HEK293T (cell line): ENCODE results near the gene ASIC4.

Source experiments
- CTCF ChIA-PET: fragments of 350-600 bp; formaldehyde crosslinking; extraction: SDS; loops from one replicate; lab custom pipeline; 2021; ENCODE audit warnings: antibody characterized with exemption, inconsistent platforms; lab: Yijun Ruan, JAX
- POLR2A ChIA-PET: fragments of 350-600 bp; formaldehyde crosslinking; extraction: SDS; loops from one replicate; lab custom pipeline; 2020; ENCODE audit warnings: antibody characterized with exemption, inconsistent platforms; lab: Yijun Ruan, JAX
- DNase-seq: peaks from one replicate; pipeline ENCODE4 v3.0.0; 2012; ENCODE audit warnings: mixed read lengths; ENCODE audit errors: extremely low spot score
- ARNT ChIP-seq: fragments of 450-650 bp; IDR thresholded peaks from 2 replicates; pipeline ENCODE4 v1.6.1; 2017; ENCODE audit warnings: mild to moderate bottlenecking
- BHLHE40 ChIP-seq: fragments of 450-650 bp; IDR thresholded peaks from 2 replicates; pipeline ENCODE4 v1.6.1; 2016; ENCODE audit warnings: mild to moderate bottlenecking, moderate library complexity, borderline replicate concordance
- CTBP1 ChIP-seq: fragments of 450-650 bp; IDR thresholded peaks from 2 replicates; pipeline ENCODE4 v1.6.1; 2016; ENCODE audit warnings: borderline replicate concordance
- ELF4 ChIP-seq: fragments of 450-650 bp; IDR thresholded peaks from 2 replicates; pipeline ENCODE4 v1.6.1; 2017; ENCODE audit warnings: antibody characterized with exemption
- FOXA1 ChIP-seq: fragments of 450-650 bp; IDR thresholded peaks from 2 replicates; pipeline ENCODE4 v1.6.1; 2016; ENCODE audit warnings: mild to moderate bottlenecking
- FOXK2 ChIP-seq: fragments of 450-650 bp; IDR thresholded peaks from 2 replicates; pipeline ENCODE4 v1.6.1; 2016; ENCODE audit warnings: mild to moderate bottlenecking
- FOXM1 ChIP-seq: fragments of 450-650 bp; IDR thresholded peaks from 2 replicates; pipeline ENCODE4 v1.6.1; 2017; ENCODE audit warnings: mild to moderate bottlenecking, borderline replicate concordance
- HDGF ChIP-seq: fragments of 450-650 bp; IDR thresholded peaks from 2 replicates; pipeline ENCODE4 v1.6.1; 2017; ENCODE audit warnings: antibody characterized with exemption, borderline replicate concordance
- L3MBTL2 ChIP-seq: fragments of 450-650 bp; conservative IDR thresholded peaks from 2 replicates; pipeline ENCODE4 v1.6.1; 2016; ENCODE audit warnings: mild to moderate bottlenecking
- LEF1 ChIP-seq: fragments of 450-650 bp; IDR thresholded peaks from 2 replicates; pipeline ENCODE4 v1.6.1; 2017; ENCODE audit warnings: mild to moderate bottlenecking, borderline replicate concordance
- NFRKB ChIP-seq: fragments of 450-650 bp; IDR thresholded peaks from 2 replicates; pipeline ENCODE4 v1.6.1; 2016; ENCODE audit warnings: mild to moderate bottlenecking, moderate library complexity
- PKNOX1 ChIP-seq: fragments of 450-650 bp; IDR thresholded peaks from 2 replicates; pipeline ENCODE4 v1.6.1; 2016
- SP1 ChIP-seq: fragments of 450-650 bp; IDR thresholded peaks from 2 replicates; pipeline ENCODE4 v1.6.1; 2017
- SUZ12 ChIP-seq: fragments of 450-650 bp; IDR thresholded peaks from 2 replicates; pipeline ENCODE4 v1.6.1; 2016; ENCODE audit warnings: mild to moderate bottlenecking
- TARDBP ChIP-seq: fragments of 450-650 bp; IDR thresholded peaks from 2 replicates; pipeline ENCODE4 v1.6.1; 2016
- ZNF384 ChIP-seq: fragments of 450-650 bp; IDR thresholded peaks from 2 replicates; pipeline ENCODE4 v1.6.1; 2016

Gene ASIC4

GRCh38 chr2:219505585-219505984 is 8.7 kb upstream of the ASIC4 start:
- CTCF ChIA-PET: no interaction called here
- no peak for DNase-seq
- TF ChIP-seq SP1: no peak
- TF ChIP-seq HDGF: no peak
- no peak for TF ChIP-seq NFRKB
- no peak for TF ChIP-seq BHLHE40
- TF ChIP-seq TARDBP: no peak
- TF ChIP-seq L3MBTL2: no peak
- TF ChIP-seq ARNT: no peak
- TF ChIP-seq ZNF384: no peak
- no peak for TF ChIP-seq LEF1
- no peak for TF ChIP-seq FOXA1
- no peak for TF ChIP-seq SUZ12
- TF ChIP-seq CTBP1: no peak
- TF ChIP-seq ELF4: no peak
- TF ChIP-seq FOXK2: no peak
- TF ChIP-seq PKNOX1: no peak
- no peak for TF ChIP-seq FOXM1
- POLR2A ChIA-PET: no interaction called here

GRCh38 chr2:219506153-219506801 is 8.0 kb upstream of the ASIC4 start:
- TF ChIP-seq TARDBP: no peak
- no peak for DNase-seq
- ChIA-PET POLR2A (interaction anchor here (0.8 to 5.0 kb wide), 3 partner anchors 7 to 11 kb away, joined by 3 to 41 read pairs (median 4); partner anchors contain the start of gene GMPPA), CTCF (no interaction called here)

GRCh38 chr2:219506802-219507526 is 7.3 kb upstream of the ASIC4 start:
- POLR2A ChIA-PET: interaction anchor here (0.8 to 5.0 kb wide), 3 partner anchors 8 to 12 kb away, joined by 3 to 41 read pairs (median 4); partner anchors contain the start of gene GMPPA
- DNase-seq: no peak
- CTCF ChIA-PET: interaction anchor here (1.6 kb wide), 1 partner anchor 11 kb away, joined by 5 read pairs; no protein-coding TSS in a partner anchor
- no peak for TF ChIP-seq FOXK2
- TF ChIP-seq ARNT: no peak
- TF ChIP-seq HDGF: no peak
- TF ChIP-seq BHLHE40: no peak
- TF ChIP-seq SUZ12: no peak
- no peak for TF ChIP-seq ELF4
- TF ChIP-seq L3MBTL2: no peak
- TF ChIP-seq PKNOX1: no peak
- TF ChIP-seq LEF1: no peak
- no peak for TF ChIP-seq ZNF384
- no peak for TF ChIP-seq FOXM1
- TF ChIP-seq CTBP1: no peak
- TF ChIP-seq SP1: no peak

GRCh38 chr2:219507581-219508443 is 6.5 kb upstream of the ASIC4 start:
- no peak for DNase-seq
- ChIA-PET CTCF (interaction anchor here (1.3 to 2.4 kb wide), 3 partner anchors 9 to 31 kb away, joined by 4 to 31 read pairs (median 5); partner anchors contain the start of gene GMPPA), POLR2A (interaction anchor here (5.0 kb wide), 1 partner anchor 9 kb away, joined by 41 read pairs; the partner anchor contains the start of gene GMPPA)
- TF ChIP-seq L3MBTL2: no peak
- TF ChIP-seq SP1: no peak
- TF ChIP-seq NFRKB: no peak
- no peak for TF ChIP-seq PKNOX1
- TF ChIP-seq ZNF384: no peak
- TF ChIP-seq LEF1: no peak
- TF ChIP-seq BHLHE40: no peak

- POLR2A ChIA-PET: interaction anchor here (5.0 kb wide), 1 partner anchor 9 kb away, joined by 41 read pairs; the partner anchor contains the start of gene GMPPA
- no peak for TF ChIP-seq ELF4
- no peak for TF ChIP-seq LEF1
- TF ChIP-seq CTBP1: no peak
- no peak for TF ChIP-seq BHLHE40
- TF ChIP-seq FOXM1: no peak
- TF ChIP-seq SUZ12: no peak
- no peak for TF ChIP-seq TARDBP
- no peak for TF ChIP-seq FOXA1
- no peak for TF ChIP-seq L3MBTL2
- TF ChIP-seq SP1: no peak
- no peak for TF ChIP-seq PKNOX1
- no peak for TF ChIP-seq ARNT
- no peak for TF ChIP-seq ZNF384
- no peak for TF ChIP-seq FOXK2
- no peak for TF ChIP-seq NFRKB
- no peak for TF ChIP-seq HDGF
- DNase-seq: no peak
- CTCF ChIA-PET: interaction anchor here (1.3 to 2.4 kb wide), 3 partner anchors 9 to 32 kb away, joined by 4 to 31 read pairs (median 5); partner anchors contain the start of gene GMPPA
Observed at GRCh38 chr2:219508444-219508734, 5.9 kb upstream of the ASIC4 start.
